Neutrophil (primary cell): ENCODE data around the gene WEE1.

ENCODE experiments used
- H3K27ac ChIP-seq: fragments of 200-600 bp; sonication (generic); 2 replicates; pipeline ENCODE4 v1.5.1; 2016; ENCODE audit warnings: mild to moderate bottlenecking, moderate library complexity
- H3K27me3 ChIP-seq: fragments of 200-600 bp; sonication (generic); 2 replicates; pipeline ENCODE4 v1.6.0; 2016; ENCODE audit warnings: mild to moderate bottlenecking
- H3K36me3 ChIP-seq: fragments of 200-600 bp; sonication (generic); 2 replicates; pipeline ENCODE4 v1.5.1; 2017
- H3K4me1 ChIP-seq, 2 experiments: fragments of 200-600 bp in 1 of 2; sonication (generic) in 1 of 2; 1 replicate in 1 of 2; 2 replicates in 1 of 2; pipeline versions ENCODE4 v1.5.1 to v1.6.1; 2013 to 2016; ENCODE audit warnings: low read depth in 1 of 2, low read length in 1 of 2, mild to moderate bottlenecking in 1 of 2, moderate library complexity in 1 of 2; ENCODE audit not compliant: control insufficient read depth in 1 of 2, insufficient read depth in 1 of 2
- H3K4me3 ChIP-seq, 2 experiments: fragments of 200-600 bp in 1 of 2; sonication (generic) in 1 of 2; 1 replicate in 1 of 2; 2 replicates in 1 of 2; pipeline ENCODE4 v1.5.1; 2013 to 2016; ENCODE audit warnings: low read depth in 1 of 2, low read length in 1 of 2, mild to moderate bottlenecking in 1 of 2, moderate library complexity in 1 of 2
- H3K9me3 ChIP-seq: fragments of 200-600 bp; sonication (generic); 2 replicates; pipeline ENCODE4 v1.5.1; 2016
- CTCF ChIP-seq: fragments of 200-600 bp; sonication (generic); IDR thresholded peaks from 2 replicates; pipeline ENCODE4 v1.5.1; 2016; ENCODE audit warnings: antibody characterized with exemption

The WEE1 gene

GRCh38 chr11:9573052-9573774, at the start of gene WEE1:
WEE1 (plus strand) TSS chr11:9573670; CDS start chr11:9573934, 264 bp downstream.
- H3K27ac ChIP-seq = peak within 1 kb of the TSS; percentile 52
- no peaks in the 10 kb centered on the region for H3K36me3 ChIP-seq
- H3K9me3 ChIP-seq = no peaks in the 10 kb centered on the region
- H3K4me3 ChIP-seq = peak within 1 kb of the TSS; percentile 70 to 93
- peaks cover 21 to 24% of the 10 kb centered on the region in 2 experiments for H3K4me1 ChIP-seq
- H3K27me3 ChIP-seq = peaks cover 10% of the 10 kb centered on the region
- no peak for TF ChIP-seq CTCF

GRCh38 chr11:9524001-9524400, 49.5 kb upstream of the WEE1 start:
- no peak overlapping the region for H3K4me3 ChIP-seq
- TF ChIP-seq CTCF = no peak
- H3K9me3 ChIP-seq = no peaks in the 10 kb centered on the region
- peaks cover 75% of the 10 kb centered on the region for H3K36me3 ChIP-seq
- H3K27ac ChIP-seq = no peak overlapping the region
- H3K27me3 ChIP-seq = no peaks in the 10 kb centered on the region
- no peaks in the 10 kb centered on the region for H3K4me1 ChIP-seq

- Histone ChIP-seq H3K36me3 (peaks cover 73% of the 10 kb centered on the region), H3K9me3 (no peaks in the 10 kb centered on the region), H3K4me3 (no peak overlapping the region), H3K27me3 (no peaks in the 10 kb centered on the region), H3K27ac (no peak overlapping the region), H3K4me1 (no peaks in the 10 kb centered on the region)
- no peak for TF ChIP-seq CTCF
Measured at GRCh38 chr11:9525116-9525515, 48.4 kb upstream of the WEE1 start.

GRCh38 chr11:9527481-9528135, 45.9 kb upstream of the WEE1 start:
- Histone ChIP-seq H3K4me3 (no peak overlapping the region), H3K4me1 (no peaks in the 10 kb centered on the region), H3K36me3 (peaks cover 57% of the 10 kb centered on the region), H3K27ac (no peak overlapping the region), H3K9me3 (no peaks in the 10 kb centered on the region), H3K27me3 (no peaks in the 10 kb centered on the region)
- no peak for TF ChIP-seq CTCF

GRCh38 chr11:9528136-9528501, 45.4 kb upstream of the WEE1 start:
- no peak for TF ChIP-seq CTCF
- Histone ChIP-seq H3K27me3 (no peaks in the 10 kb centered on the region), H3K36me3 (peaks cover 53% of the 10 kb centered on the region), H3K9me3 (no peaks in the 10 kb centered on the region), H3K27ac (no peak overlapping the region), H3K4me1 (no peaks in the 10 kb centered on the region), H3K4me3 (no peak overlapping the region)
